K562 (cell line): ENCODE results near the gene TMEM158. TPM values are rescaled to one million over a fixed set of nuclear protein-coding genes. Genes with fewer than 3 reads are reported as not detected.

Experiments used
- ARID1B ChIP-seq: fragments of 450-650 bp; IDR thresholded peaks from 2 replicates; pipeline ENCODE4 v1.6.1; 2016; ENCODE audit warnings: antibody characterized with exemption, mild to moderate bottlenecking, inconsistent platforms
- FOSL1 ChIP-seq: fragments of 200-800 bp; sonication (Bioruptor generic); conservative IDR thresholded peaks from 2 replicates; pipeline ENCODE4 v1.6.1; 2016; ENCODE audit warnings: missing genetic modification characterization, missing compliant biosample characterization
- MAFF ChIP-seq: IDR thresholded peaks from 2 replicates; pipeline ENCODE4 v1.6.1; 2012; ENCODE audit warnings: low read length, improper control_type of control experiment
- MTA1 ChIP-seq: fragments of 450-650 bp; IDR thresholded peaks from 2 replicates; pipeline ENCODE4 v1.6.1; 2017; ENCODE audit warnings: borderline replicate concordance
- NFIC ChIP-seq: fragments of 450-650 bp; IDR thresholded peaks from 2 replicates; pipeline ENCODE4 v1.6.1; 2017; ENCODE audit warnings: mild to moderate bottlenecking, inconsistent platforms
- RBM22 ChIP-seq: fragments of 200-400 bp; formaldehyde crosslinking; IDR thresholded peaks from 2 replicates; pipeline ENCODE4 v1.6.1; 2018; ENCODE audit warnings: low read length, low read depth; ENCODE audit not compliant: poor library complexity, severe bottlenecking
- RUNX1 ChIP-seq: sonication (generic); IDR thresholded peaks from 2 replicates; pipeline ENCODE4 v1.6.1; 2016; ENCODE audit warnings: antibody characterized with exemption, low read depth
- STAG1 ChIP-seq: sonication (generic); formaldehyde crosslinking; IDR thresholded peaks from 2 replicates; pipeline ENCODE4 v1.5.0; 2020; ENCODE audit warnings: missing genetic modification reagents, borderline replicate concordance
- XRCC3 ChIP-seq: fragments of 450-650 bp; IDR thresholded peaks from 2 replicates; pipeline ENCODE4 v1.6.1; 2017; ENCODE audit warnings: mild to moderate bottlenecking, moderate library complexity
- ZNF174 ChIP-seq: fragments of 250-450 bp; sonication (Bioruptor Pico); IDR thresholded peaks from 2 replicates; pipeline ENCODE4 v1.4.0; 2020; ENCODE audit warnings: mild to moderate bottlenecking
- ZNF197 ChIP-seq: fragments of 200-800 bp; sonication (Bioruptor generic); IDR thresholded peaks from 2 replicates; pipeline ENCODE4 v1.6.1; 2016; ENCODE audit warnings: low read depth, missing genetic modification characterization, missing compliant biosample characterization
- polyA plus RNA-seq, 8 experiments: library from polyadenylated mRNA; depleted of rRNA in 4 of 8; stranded (reverse) in 5 of 8; unstranded in 3 of 8; fragments of >200 nt; fragmentation: Nextera tagmentation in 2 of 8; fragmentation: Illumina TruSeq in 1 of 8; extraction: Ambion mirVana in 2 of 8; extraction: Trizol in 1 of 8; gene quantifications; 2 replicates each; pipeline versions ENCODE4 v1.2.1 to v1.2.3, GENCODE V29; 2011 to 2014; ENCODE audit warnings: inconsistent platforms in 1 of 8, missing spikeins in 1 of 8
- total RNA-seq, 7 experiments: library from RNA; depleted of rRNA in 6 of 7; stranded (reverse); fragments of >200 nt in 6 of 7; fragmentation: Illumina TruSeq in 2 of 7; extraction: Trizol in 2 of 7; gene quantifications; 2 replicates each; pipeline versions ENCODE4 v1.2.1 to v1.2.3, GENCODE V29; 2011 to 2021; ENCODE audit warnings: low replicate concordance in 1 of 7
- TF ChIP-seq, protein P1 (sequence below), 2 experiments: fragments of 250-450 bp in 1 of 2; fragments of 450-650 bp in 1 of 2; sonication (Bioruptor Pico) in 1 of 2; IDR thresholded peaks; 2 replicates each; pipeline versions ENCODE4 v1.6.1 to v1.8.0; 2016 to 2021; ENCODE audit warnings: mild to moderate bottlenecking in 2 of 2, moderate library complexity in 2 of 2, missing compliant biosample characterization in 1 of 2, missing genetic modification characterization in 1 of 2
- TF ChIP-seq, protein P2 (sequence below): fragments of 250-450 bp; sonication (Bioruptor Pico); IDR thresholded peaks from 2 replicates; pipeline ENCODE4 v1.5.0; 2020; ENCODE audit warnings: mild to moderate bottlenecking, borderline replicate concordance
- TF ChIP-seq, protein P3 (sequence below): sonication (generic); formaldehyde crosslinking; IDR thresholded peaks from 2 replicates; pipeline ENCODE4 v1.8.0; 2023; ENCODE audit warnings: missing genetic modification reagents, mild to moderate bottlenecking, borderline replicate concordance
- TF ChIP-seq, protein P4 (sequence below): fragments of 450-650 bp; formaldehyde crosslinking; IDR thresholded peaks from 2 replicates; pipeline ENCODE4 v1.4.0; 2022; ENCODE audit warnings: mild to moderate bottlenecking, moderate library complexity

TMEM158 gene
- total and polyA plus RNA-seq, 9 of the 15 experiments (the other 6 are each of a cell fraction or from before 2014, with no cell fraction given), result 2.2 to 46.5 (median 8.4) TPM

DNA sequence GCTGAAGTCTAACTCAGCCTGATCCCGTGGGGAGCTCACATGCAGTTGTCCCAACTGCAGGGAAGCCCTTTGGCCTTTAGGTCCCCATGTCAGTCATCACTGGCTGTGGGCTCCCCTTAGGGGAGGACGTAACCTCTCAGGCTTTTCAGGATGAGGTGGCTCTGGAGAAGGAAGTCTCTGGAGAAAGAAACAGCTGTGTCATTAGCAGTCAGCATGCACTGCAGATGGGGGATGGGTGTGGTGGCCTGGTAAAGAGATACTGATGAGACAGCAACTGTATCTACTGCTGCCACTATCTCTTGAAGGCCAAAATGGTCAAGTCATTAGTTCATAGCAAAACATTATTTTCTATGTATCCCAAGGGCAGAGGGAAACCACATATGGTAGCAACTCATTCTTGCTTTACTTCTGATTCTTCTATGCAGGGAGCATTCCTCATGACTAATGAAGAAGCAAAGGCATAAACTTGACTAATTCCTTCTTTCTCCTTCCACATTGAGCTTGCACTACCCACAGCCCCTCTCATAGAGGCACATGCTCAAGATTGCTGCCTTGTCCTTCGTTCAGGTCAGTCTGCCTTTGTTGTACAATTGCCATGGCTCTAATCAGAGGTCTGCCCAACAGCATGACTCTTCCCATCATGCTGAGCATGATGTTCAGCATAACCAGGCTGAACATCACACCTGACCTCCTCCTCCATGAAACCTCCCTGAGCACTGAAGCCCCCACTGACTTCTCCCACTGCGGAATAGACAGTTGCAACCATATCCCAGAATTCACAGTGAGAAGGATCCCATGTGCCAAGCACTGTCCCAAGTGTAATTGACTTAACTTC lies 47.8 kb upstream of the TMEM158 start (continued):
- TF ChIP-seq, protein P1, sequence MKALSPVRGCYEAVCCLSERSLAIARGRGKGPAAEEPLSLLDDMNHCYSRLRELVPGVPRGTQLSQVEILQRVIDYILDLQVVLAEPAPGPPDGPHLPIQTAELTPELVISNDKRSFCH (CRISPR knock-in tag; IDR thresholded peaks at IDR 0.05), result no peak
- TF ChIP-seq, protein P1 (tag; IDR thresholded peaks at IDR 0.05), result peak; percentile 83
- TF ChIP-seq, protein P2, sequence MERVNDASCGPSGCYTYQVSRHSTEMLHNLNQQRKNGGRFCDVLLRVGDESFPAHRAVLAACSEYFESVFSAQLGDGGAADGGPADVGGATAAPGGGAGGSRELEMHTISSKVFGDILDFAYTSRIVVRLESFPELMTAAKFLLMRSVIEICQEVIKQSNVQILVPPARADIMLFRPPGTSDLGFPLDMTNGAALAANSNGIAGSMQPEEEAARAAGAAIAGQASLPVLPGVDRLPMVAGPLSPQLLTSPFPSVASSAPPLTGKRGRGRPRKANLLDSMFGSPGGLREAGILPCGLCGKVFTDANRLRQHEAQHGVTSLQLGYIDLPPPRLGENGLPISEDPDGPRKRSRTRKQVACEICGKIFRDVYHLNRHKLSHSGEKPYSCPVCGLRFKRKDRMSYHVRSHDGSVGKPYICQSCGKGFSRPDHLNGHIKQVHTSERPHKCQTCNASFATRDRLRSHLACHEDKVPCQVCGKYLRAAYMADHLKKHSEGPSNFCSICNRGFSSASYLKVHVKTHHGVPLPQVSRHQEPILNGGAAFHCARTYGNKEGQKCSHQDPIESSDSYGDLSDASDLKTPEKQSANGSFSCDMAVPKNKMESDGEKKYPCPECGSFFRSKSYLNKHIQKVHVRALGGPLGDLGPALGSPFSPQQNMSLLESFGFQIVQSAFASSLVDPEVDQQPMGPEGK (CRISPR knock-in tag), result no peak
- TF ChIP-seq, protein P3, sequence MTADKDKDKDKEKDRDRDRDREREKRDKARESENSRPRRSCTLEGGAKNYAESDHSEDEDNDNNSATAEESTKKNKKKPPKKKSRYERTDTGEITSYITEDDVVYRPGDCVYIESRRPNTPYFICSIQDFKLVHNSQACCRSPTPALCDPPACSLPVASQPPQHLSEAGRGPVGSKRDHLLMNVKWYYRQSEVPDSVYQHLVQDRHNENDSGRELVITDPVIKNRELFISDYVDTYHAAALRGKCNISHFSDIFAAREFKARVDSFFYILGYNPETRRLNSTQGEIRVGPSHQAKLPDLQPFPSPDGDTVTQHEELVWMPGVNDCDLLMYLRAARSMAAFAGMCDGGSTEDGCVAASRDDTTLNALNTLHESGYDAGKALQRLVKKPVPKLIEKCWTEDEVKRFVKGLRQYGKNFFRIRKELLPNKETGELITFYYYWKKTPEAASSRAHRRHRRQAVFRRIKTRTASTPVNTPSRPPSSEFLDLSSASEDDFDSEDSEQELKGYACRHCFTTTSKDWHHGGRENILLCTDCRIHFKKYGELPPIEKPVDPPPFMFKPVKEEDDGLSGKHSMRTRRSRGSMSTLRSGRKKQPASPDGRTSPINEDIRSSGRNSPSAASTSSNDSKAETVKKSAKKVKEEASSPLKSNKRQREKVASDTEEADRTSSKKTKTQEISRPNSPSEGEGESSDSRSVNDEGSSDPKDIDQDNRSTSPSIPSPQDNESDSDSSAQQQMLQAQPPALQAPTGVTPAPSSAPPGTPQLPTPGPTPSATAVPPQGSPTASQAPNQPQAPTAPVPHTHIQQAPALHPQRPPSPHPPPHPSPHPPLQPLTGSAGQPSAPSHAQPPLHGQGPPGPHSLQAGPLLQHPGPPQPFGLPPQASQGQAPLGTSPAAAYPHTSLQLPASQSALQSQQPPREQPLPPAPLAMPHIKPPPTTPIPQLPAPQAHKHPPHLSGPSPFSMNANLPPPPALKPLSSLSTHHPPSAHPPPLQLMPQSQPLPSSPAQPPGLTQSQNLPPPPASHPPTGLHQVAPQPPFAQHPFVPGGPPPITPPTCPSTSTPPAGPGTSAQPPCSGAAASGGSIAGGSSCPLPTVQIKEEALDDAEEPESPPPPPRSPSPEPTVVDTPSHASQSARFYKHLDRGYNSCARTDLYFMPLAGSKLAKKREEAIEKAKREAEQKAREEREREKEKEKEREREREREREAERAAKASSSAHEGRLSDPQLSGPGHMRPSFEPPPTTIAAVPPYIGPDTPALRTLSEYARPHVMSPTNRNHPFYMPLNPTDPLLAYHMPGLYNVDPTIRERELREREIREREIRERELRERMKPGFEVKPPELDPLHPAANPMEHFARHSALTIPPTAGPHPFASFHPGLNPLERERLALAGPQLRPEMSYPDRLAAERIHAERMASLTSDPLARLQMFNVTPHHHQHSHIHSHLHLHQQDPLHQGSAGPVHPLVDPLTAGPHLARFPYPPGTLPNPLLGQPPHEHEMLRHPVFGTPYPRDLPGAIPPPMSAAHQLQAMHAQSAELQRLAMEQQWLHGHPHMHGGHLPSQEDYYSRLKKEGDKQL, result no peak
- peak; percentile 97 for TF ChIP-seq MAFF
- TF ChIP-seq ZNF197 (CRISPR knock-in tag), result peak; percentile 51; the same call in 1 of the 2 replicates
- no peak for TF ChIP-seq STAG1 (CRISPR knock-in tag)
- TF ChIP-seq, protein P4, sequence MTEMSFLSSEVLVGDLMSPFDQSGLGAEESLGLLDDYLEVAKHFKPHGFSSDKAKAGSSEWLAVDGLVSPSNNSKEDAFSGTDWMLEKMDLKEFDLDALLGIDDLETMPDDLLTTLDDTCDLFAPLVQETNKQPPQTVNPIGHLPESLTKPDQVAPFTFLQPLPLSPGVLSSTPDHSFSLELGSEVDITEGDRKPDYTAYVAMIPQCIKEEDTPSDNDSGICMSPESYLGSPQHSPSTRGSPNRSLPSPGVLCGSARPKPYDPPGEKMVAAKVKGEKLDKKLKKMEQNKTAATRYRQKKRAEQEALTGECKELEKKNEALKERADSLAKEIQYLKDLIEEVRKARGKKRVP (CRISPR knock-in tag), result peak; percentile 37; the same call in 1 of the 2 replicates
- peak; percentile 95 for TF ChIP-seq ARID1B
- TF ChIP-seq XRCC3, result no peak
- 0 out of 2 replicates have a peak, but pooled peaks have one; percentile 83 for TF ChIP-seq MTA1
- TF ChIP-seq ZNF174 (CRISPR knock-in tag), result no peak
- TF ChIP-seq RBM22, result no peak
- TF ChIP-seq FOSL1 (tag), result peak; percentile 89
- TF ChIP-seq NFIC, result peak; percentile 71
- no peak for TF ChIP-seq RUNX1
